Skin of body (tissue), 3 donors: ENCODE data around the gene RALGAPB. TPM values are rescaled to one million over a fixed set of nuclear protein-coding genes. Genes with fewer than 3 reads are reported as not detected.

ENCODE experiments used
- DNase-seq: peaks from one replicate; lab custom pipeline; 2025; lab: John Stamatoyannopoulos, UW
- small RNA-seq: library from RNA; depleted of rRNA; stranded (forward); fragments of <200 nt; gene quantifications from one replicate; pipeline ENCODE3, GENCODE V24; 2014; ENCODE audit warnings: low replicate concordance
- total RNA-seq: library from RNA; depleted of rRNA; stranded (reverse); fragments of >200 nt; gene quantifications from one replicate; pipeline ENCODE4 v1.2.3, GENCODE V29; 2014

Gene RALGAPB
- total RNA-seq, 1 donor from 2014 or later = 36.1 TPM

GRCh38 chr20:38608188-38608587 lies 135.5 kb downstream of the RALGAPB start:
- no peak for DNase-seq

GRCh38 chr20:38609815-38610214 lies 137.2 kb downstream of the RALGAPB start:
- no peak for DNase-seq

- no peak for DNase-seq
These were observed 137.9 kb downstream of the RALGAPB start for GRCh38 chr20:38610521-38610920.

- no peak for DNase-seq
These were observed 140.3 kb downstream of the RALGAPB start for GRCh38 chr20:38612751-38613515.

- DNase-seq = no peak
These were observed 142.6 kb downstream of the RALGAPB start for GRCh38 chr20:38615283-38615682.

- DNase-seq = no peak
These were observed 143.8 kb downstream of the RALGAPB start for GRCh38 chr20:38616457-38616856.

GRCh38 chr20:38617011-38617829 lies 144.6 kb downstream of the RALGAPB start:
- DNase-seq = no peak

GRCh38 chr20:38617830-38618196 lies 145.2 kb downstream of the RALGAPB start:
- no peak for DNase-seq

- no peak for DNase-seq
These were observed 147.8 kb downstream of the RALGAPB start for GRCh38 chr20:38620441-38620840.

GRCh38 chr20:38623061-38623460 lies 150.4 kb downstream of the RALGAPB start:
- no peak for DNase-seq

GRCh38 chr20:38624084-38624483 lies 151.4 kb downstream of the RALGAPB start:
- DNase-seq = no peak

GRCh38 chr20:38625896-38626295 lies 153.3 kb downstream of the RALGAPB start:
- DNase-seq = no peak

GRCh38 chr20:38626921-38627659 lies 154.4 kb downstream of the RALGAPB start:
- DNase-seq = no peak

Small RNAs within 50 kb of the gene (small RNA-seq; reads per million reads assigned to genes)
- gene MIR548O2 (not detected), gene RF00056 (not detected), gene SNORA60 (18.1 reads per million, percentile 94 among the genes with 10 or more reads in this experiment), gene SNORA71A (2.4 reads per million, percentile 87 among the genes with 10 or more reads in this experiment), gene SNORA71B (58.5 reads per million, percentile 96 among the genes with 10 or more reads in this experiment), gene SNORA71C (0.85 reads per million, percentile 76 among the genes with 10 or more reads in this experiment), gene SNORA71D (145 reads per million, percentile 97 among the genes with 10 or more reads in this experiment), gene SNORA71E (not detected)

Other genes with a start within 250 kb of the RALGAPB start
- gene KIAA1755, start 212.1 kb upstream of the RALGAPB start, total RNA-seq = 1.3 TPM
- 7.9 TPM for gene BPI, start 168.7 kb upstream of the RALGAPB start, total RNA-seq
- 0.30 TPM for gene LBP, start 126.4 kb upstream of the RALGAPB start, total RNA-seq
- gene SNHG17, start 37.5 kb upstream of the RALGAPB start, total RNA-seq = 15.2 TPM
- not detected for gene ADIG, start 108.4 kb downstream of the RALGAPB start, total RNA-seq
- gene ARHGAP40, start 129.0 kb downstream of the RALGAPB start, total RNA-seq = 3.5 TPM